Nephron (organoid): ENCODE data around the gene KIAA1217.

Experiments
- H3K27ac Mint-ChIP-seq, 3 experiments: 2 replicates each; pipeline ENCODE4 v1.8.0; 2020; ENCODE audit warnings: mixed read lengths in 3 of 3, mild to moderate bottlenecking in 2 of 3, moderate library complexity in 1 of 3
- H3K27me3 Mint-ChIP-seq: 2 replicates; pipeline ENCODE4 v1.8.0; 2021; ENCODE audit warnings: low read depth, mild to moderate bottlenecking, moderate library complexity, mixed read lengths
- H3K36me3 Mint-ChIP-seq: 2 replicates; pipeline ENCODE4 v1.8.0; 2020; ENCODE audit warnings: low read depth, mixed read lengths
- H3K4me1 Mint-ChIP-seq: 2 replicates; pipeline ENCODE4 v1.8.0; 2020; ENCODE audit warnings: mixed read lengths
- H3K4me3 Mint-ChIP-seq, 3 experiments: 2 replicates each; pipeline ENCODE4 v1.8.0; 2020; ENCODE audit warnings: mild to moderate bottlenecking in 3 of 3, mixed read lengths in 3 of 3, moderate library complexity in 2 of 3
- H3K9me3 Mint-ChIP-seq: 2 replicates; pipeline ENCODE4 v1.8.0; 2020; ENCODE audit warnings: mixed read lengths
- TF ChIP-seq, protein P1 (sequence below), 3 experiments: fragments of 200-600 bp; sonication (generic); IDR thresholded peaks; one replicate each; pipeline ENCODE4 v1.5.0; 2021; ENCODE audit warnings: antibody characterized with exemption in 3 of 3; ENCODE audit not compliant: unreplicated experiment in 3 of 3

KIAA1217 gene

DNA sequence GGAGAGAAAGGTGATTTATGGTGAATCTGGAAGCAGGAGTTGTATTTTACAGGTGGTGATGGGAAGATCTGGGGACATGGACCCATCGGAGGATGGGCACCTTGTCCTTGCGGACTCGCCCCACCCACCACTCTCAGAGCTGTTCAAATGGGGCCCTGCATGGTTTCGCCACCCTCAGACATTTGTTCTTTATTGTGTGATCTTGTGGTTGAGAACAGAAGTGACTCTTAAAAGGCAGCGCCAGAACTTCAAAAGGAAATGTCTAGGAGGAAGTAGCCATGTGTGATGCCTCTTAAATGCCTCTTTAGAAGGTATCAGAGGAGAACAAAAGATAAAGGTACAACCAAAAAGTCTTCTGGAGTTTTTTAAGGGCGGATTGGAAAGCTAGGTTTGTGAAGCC lies 205.7 kb downstream of the KIAA1217 start:
- Mint-ChIP-seq H3K27ac (no peak overlapping the region), H3K36me3 (peaks cover 11% of the 10 kb centered on the region), H3K27me3 (no peaks in the 10 kb centered on the region), H3K9me3 (no peaks in the 10 kb centered on the region), H3K4me1 (peaks cover 32% of the 10 kb centered on the region), H3K4me3 (no peak overlapping the region)
- TF ChIP-seq, protein P1, sequence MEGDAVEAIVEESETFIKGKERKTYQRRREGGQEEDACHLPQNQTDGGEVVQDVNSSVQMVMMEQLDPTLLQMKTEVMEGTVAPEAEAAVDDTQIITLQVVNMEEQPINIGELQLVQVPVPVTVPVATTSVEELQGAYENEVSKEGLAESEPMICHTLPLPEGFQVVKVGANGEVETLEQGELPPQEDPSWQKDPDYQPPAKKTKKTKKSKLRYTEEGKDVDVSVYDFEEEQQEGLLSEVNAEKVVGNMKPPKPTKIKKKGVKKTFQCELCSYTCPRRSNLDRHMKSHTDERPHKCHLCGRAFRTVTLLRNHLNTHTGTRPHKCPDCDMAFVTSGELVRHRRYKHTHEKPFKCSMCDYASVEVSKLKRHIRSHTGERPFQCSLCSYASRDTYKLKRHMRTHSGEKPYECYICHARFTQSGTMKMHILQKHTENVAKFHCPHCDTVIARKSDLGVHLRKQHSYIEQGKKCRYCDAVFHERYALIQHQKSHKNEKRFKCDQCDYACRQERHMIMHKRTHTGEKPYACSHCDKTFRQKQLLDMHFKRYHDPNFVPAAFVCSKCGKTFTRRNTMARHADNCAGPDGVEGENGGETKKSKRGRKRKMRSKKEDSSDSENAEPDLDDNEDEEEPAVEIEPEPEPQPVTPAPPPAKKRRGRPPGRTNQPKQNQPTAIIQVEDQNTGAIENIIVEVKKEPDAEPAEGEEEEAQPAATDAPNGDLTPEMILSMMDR (IDR thresholded peaks at IDR 0.05; ENCODE audit: unreplicated experiment in 3 of 3) = no peak

DNA sequence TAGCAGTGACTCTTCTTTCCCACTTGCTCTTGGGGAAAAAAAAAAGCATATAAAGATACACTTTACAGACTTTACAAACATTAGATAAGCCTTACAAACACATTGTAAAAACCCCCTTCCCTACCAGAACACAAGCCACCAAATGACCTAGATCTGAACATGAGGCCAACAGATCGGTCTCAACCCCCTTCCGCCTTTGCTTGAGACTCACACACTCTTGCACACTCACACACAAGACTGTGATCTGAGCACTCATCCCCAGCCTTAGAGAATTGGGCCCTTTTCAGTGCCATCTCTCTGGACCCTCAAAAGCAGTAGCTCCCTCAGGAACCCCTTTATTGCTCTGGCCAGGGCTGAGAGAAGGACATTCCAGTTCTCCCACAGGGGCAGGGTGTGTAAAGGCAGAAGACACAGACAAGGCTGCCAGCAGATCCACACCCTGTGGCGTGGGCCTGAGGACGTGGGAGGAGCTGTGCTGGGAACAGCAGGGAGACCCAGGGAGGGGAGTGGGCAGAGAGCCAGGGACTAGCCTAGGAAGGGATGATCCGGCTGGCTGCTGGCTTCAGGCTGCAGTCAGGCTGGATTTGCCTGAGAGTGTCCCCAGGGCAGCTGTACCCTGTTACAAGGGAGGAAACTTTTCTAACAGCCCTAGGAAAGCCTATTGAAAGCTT lies 206.7 kb downstream of the KIAA1217 start:
- H3K36me3 Mint-ChIP-seq = peaks cover 13% of the 10 kb centered on the region
- TF ChIP-seq, protein P1 (IDR thresholded peaks at IDR 0.05; ENCODE audit: unreplicated experiment in 3 of 3) = no peak

DNA sequence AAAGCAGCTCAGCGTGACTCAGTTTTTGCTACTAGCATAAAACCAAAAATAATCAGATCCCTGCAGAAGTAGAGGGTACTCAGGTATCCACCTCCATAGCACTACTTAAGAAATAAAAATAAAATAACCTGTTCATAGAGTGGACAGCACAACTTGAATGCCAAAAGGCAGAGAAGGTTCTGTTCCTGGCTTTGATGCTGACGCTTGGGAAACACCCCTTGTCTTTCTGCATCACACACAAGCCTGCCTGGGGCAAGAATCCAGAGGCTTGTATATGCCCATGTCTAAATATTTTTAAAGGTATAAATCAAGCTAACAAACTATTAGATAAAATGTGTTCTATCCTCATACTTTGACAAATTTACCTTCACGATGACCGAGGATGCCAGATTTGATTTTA lies 207.3 kb downstream of the KIAA1217 start:
- Mint-ChIP-seq H3K4me3 (peak overlapping the region in 1 of 3 experiments; percentile 23), H3K27me3 (no peaks in the 10 kb centered on the region), H3K4me1 (peaks cover 32% of the 10 kb centered on the region), H3K9me3 (no peaks in the 10 kb centered on the region), H3K36me3 (peaks cover 13% of the 10 kb centered on the region), H3K27ac (peak overlapping the region; percentile 81 to 92 (median 83))
- TF ChIP-seq, protein P1 (IDR thresholded peaks at IDR 0.05; ENCODE audit: unreplicated experiment in 3 of 3) = no peak

More for the DNA sequence above, 206.7 kb downstream of the KIAA1217 start:
- H3K9me3 Mint-ChIP-seq = no peaks in the 10 kb centered on the region
- H3K27me3 Mint-ChIP-seq = no peaks in the 10 kb centered on the region
- peaks cover 32% of the 10 kb centered on the region for H3K4me1 Mint-ChIP-seq
- H3K4me3 Mint-ChIP-seq = peak overlapping the region; percentile 23 to 57 (median 51)
- peak overlapping the region; percentile 81 to 92 (median 83) for H3K27ac Mint-ChIP-seq

DNA sequence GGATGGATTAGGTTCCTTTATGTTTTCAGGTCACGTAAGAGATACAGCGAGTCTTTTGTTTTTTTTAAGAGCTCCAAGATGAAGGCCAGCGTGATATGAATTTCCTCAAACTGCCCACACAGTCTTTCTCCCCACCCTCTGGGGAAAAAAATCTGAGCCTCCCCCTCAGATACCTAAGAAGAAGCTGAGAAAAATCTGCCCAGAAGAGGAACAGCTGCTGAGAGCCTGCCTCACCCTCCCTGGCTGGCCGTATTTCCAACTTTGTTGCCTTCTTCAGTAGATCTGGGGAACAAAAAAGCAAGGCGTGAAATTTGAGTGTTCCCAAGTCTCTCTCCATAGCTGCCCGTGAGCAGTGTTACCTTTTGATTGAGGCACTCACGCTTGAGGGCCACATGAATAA lies 208.1 kb downstream of the KIAA1217 start:
- Mint-ChIP-seq H3K9me3 (no peaks in the 10 kb centered on the region), H3K27me3 (no peaks in the 10 kb centered on the region), H3K4me1 (peaks cover 32% of the 10 kb centered on the region), H3K27ac (peak overlapping the region; percentile 79 to 82 (median 81)), H3K36me3 (peaks cover 17% of the 10 kb centered on the region), H3K4me3 (peak overlapping the region in 1 of 3 experiments; percentile 69)
- TF ChIP-seq, protein P1 (IDR thresholded peaks at IDR 0.05; ENCODE audit: unreplicated experiment in 3 of 3) = no peak

DNA sequence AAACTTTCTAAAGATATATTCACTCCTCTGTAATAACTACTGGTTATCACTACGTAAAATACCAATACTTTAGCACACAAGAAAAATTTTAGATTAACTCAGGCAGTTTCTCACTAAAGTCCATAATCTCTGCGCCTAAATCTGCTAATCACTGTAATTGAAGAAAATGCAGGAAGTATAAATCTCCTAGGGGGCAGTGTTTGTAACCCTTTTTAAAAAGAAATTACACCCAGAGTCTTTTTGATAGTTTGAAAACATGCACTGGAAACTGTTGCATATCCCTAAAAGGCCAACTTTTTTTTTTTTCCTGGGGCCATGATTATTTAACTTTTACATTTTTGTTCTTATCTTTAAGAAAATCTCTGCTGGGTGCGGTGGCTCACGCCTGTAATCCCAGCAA lies 209.6 kb downstream of the KIAA1217 start:
- peaks cover 18% of the 10 kb centered on the region for H3K36me3 Mint-ChIP-seq
- H3K4me3 Mint-ChIP-seq = no peak overlapping the region
- no peaks in the 10 kb centered on the region for H3K9me3 Mint-ChIP-seq
- H3K27ac Mint-ChIP-seq = peak overlapping the region; percentile 16 to 39 (median 24)
- TF ChIP-seq, protein P1 (IDR thresholded peaks at IDR 0.05; ENCODE audit: unreplicated experiment in 3 of 3) = no peak
- no peaks in the 10 kb centered on the region for H3K27me3 Mint-ChIP-seq
- H3K4me1 Mint-ChIP-seq = peaks cover 32% of the 10 kb centered on the region

DNA sequence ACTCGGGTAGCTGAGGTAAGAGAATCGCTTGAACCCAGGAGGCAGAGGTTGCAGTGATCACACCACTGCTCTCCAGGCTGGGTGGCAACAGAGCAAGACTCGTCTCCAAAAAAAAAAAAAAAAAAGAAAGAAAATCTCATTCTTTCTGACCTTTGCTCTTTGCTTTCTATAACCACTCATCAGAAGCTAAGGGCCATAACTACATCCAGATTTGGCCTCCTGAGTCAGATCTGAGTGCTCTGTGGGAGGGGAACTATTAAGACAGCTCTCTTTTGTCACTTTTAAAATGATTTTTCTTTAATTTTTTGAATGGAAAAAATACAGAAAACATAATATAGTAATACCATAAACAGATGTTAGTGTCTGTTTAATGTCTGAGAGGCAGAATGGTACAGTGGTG lies 210.1 kb downstream of the KIAA1217 start:
- Mint-ChIP-seq H3K27me3 (no peaks in the 10 kb centered on the region), H3K4me1 (peaks cover 32% of the 10 kb centered on the region), H3K4me3 (no peak overlapping the region), H3K9me3 (no peaks in the 10 kb centered on the region), H3K36me3 (peaks cover 23% of the 10 kb centered on the region), H3K27ac (no peak overlapping the region)
- TF ChIP-seq, protein P1 (IDR thresholded peaks at IDR 0.05; ENCODE audit: unreplicated experiment in 3 of 3) = no peak
